ENCODE results near the gene ATP6V1G1.

ATP6V1G1 gene

DNA sequence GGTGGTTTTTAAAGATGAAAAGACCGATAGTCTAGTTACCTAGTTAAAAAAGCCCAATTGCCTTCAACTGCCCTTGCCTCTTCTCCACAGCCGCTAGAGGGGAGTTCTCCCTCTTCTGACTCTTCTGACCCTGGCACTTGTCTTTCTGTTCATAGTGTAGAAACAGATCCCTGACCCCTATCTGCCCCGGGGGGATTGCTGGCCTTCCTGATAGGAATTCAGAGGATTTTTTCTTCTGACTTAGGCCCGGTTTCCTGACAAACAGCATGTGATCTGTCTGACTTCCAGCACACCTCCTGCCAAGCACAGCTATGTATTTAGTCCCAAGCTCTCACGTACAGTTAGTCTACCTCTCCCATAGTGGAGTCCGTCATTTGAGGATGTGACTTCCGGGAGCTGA, 18.5 kb downstream of the ATP6V1G1 start:
- TF ChIP-seq CTCF (conservative IDR thresholded peaks at IDR 0.05; ENCODE audit: control insufficient read depth, insufficient read depth, low read depth, low read length), result no peak
- DNase-seq (ENCODE audit: low read depth), result no peak
- no peak overlapping the region for H3K4me3 ChIP-seq (ENCODE audit: control insufficient read depth, low read depth, low read length)

GRCh38 chr9:114606597-114607207, 19.1 kb downstream of the ATP6V1G1 start:
- peak; percentile 93 for DNase-seq (ENCODE audit: low read depth)
- no peak overlapping the region for H3K4me3 ChIP-seq (ENCODE audit: control insufficient read depth, low read depth, low read length)
- TF ChIP-seq CTCF (conservative IDR thresholded peaks at IDR 0.05; ENCODE audit: control insufficient read depth, insufficient read depth, low read depth, low read length), result no peak

- no peak for DNase-seq (ENCODE audit: low read depth)
- TF ChIP-seq CTCF (conservative IDR thresholded peaks at IDR 0.05; ENCODE audit: control insufficient read depth, insufficient read depth, low read depth, low read length), result no peak
- H3K4me3 ChIP-seq (ENCODE audit: control insufficient read depth, low read depth, low read length), result no peak overlapping the region
Observed at GRCh38 chr9:114607671-114608524, 20.3 kb downstream of the ATP6V1G1 start.

- no peak for TF ChIP-seq CTCF (conservative IDR thresholded peaks at IDR 0.05; ENCODE audit: control insufficient read depth, insufficient read depth, low read depth, low read length)
- no peak overlapping the region for H3K4me3 ChIP-seq (ENCODE audit: control insufficient read depth, low read depth, low read length)
- no peak for DNase-seq (ENCODE audit: low read depth)
Observed at GRCh38 chr9:114608525-114608796, 20.9 kb downstream of the ATP6V1G1 start.

- peak; percentile 70 for DNase-seq (ENCODE audit: low read depth)
- peak overlapping the region; percentile 61 for H3K4me3 ChIP-seq (ENCODE audit: control insufficient read depth, low read depth, low read length)
- no peak for TF ChIP-seq CTCF (conservative IDR thresholded peaks at IDR 0.05; ENCODE audit: control insufficient read depth, insufficient read depth, low read depth, low read length)
Observed at GRCh38 chr9:114611516-114612271, 24.1 kb downstream of the ATP6V1G1 start.

- peak overlapping the region; percentile 61 for H3K4me3 ChIP-seq (ENCODE audit: control insufficient read depth, low read depth, low read length)
- DNase-seq (ENCODE audit: low read depth), result no peak
- TF ChIP-seq CTCF (conservative IDR thresholded peaks at IDR 0.05; ENCODE audit: control insufficient read depth, insufficient read depth, low read depth, low read length), result no peak
Observed at GRCh38 chr9:114612272-114612923, 24.8 kb downstream of the ATP6V1G1 start.
